ENCODE measurements around the gene ATPAF1. TPM values are rescaled to one million over a fixed set of nuclear protein-coding genes. Genes with fewer than 3 reads are reported as not detected.

The ATPAF1 gene
- total RNA-seq, 1 donor from 2014 or later, result 29.2 TPM

DNA sequence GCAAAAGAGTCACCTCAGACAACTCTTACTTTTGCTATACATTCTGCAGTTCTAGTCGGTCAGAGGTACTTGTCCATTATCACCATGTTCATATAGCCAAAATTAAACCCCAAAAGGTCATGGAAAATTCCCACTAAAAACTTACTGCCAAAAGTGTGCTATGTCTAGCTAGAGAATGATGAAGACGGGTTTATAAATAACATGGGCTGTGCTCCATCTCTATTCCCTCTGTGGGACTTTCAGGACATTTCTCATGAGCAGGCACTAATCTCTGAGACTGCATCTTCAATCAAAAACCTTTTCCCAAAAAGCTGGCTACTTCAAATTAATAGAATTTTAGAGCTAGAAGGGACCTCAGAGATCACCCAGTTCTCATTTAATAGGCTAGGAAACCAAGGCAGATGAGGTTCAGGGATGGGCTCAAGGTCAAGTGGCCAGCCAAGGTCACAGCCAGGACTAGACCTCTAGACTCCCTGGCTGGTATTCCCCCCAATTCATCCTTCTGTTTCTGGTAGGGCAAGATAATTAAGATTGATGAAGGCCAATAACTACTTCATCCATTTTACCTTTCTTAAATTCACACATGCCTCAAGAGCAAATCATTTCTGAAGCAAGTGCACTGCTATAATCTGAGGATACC is 30.6 kb downstream of the ATPAF1 start:
- DNase-seq (ENCODE audit: low read depth), result no peak
- Histone ChIP-seq H3K4me3 (ENCODE audit: low read depth, low read length) (no peak overlapping the region), H3K27me3 (ENCODE audit: control insufficient read depth, insufficient read depth, low read length) (no peaks in the 10 kb centered on the region), H3K36me3 (ENCODE audit: control insufficient read depth, insufficient read depth, low read length) (peaks cover 10% of the 10 kb centered on the region)
- no peak for FAIRE-seq
- TF ChIP-seq, protein P1, sequence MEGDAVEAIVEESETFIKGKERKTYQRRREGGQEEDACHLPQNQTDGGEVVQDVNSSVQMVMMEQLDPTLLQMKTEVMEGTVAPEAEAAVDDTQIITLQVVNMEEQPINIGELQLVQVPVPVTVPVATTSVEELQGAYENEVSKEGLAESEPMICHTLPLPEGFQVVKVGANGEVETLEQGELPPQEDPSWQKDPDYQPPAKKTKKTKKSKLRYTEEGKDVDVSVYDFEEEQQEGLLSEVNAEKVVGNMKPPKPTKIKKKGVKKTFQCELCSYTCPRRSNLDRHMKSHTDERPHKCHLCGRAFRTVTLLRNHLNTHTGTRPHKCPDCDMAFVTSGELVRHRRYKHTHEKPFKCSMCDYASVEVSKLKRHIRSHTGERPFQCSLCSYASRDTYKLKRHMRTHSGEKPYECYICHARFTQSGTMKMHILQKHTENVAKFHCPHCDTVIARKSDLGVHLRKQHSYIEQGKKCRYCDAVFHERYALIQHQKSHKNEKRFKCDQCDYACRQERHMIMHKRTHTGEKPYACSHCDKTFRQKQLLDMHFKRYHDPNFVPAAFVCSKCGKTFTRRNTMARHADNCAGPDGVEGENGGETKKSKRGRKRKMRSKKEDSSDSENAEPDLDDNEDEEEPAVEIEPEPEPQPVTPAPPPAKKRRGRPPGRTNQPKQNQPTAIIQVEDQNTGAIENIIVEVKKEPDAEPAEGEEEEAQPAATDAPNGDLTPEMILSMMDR (IDR thresholded peaks at IDR 0.05; ENCODE audit: insufficient read depth, low read length, severe bottlenecking), result no peak

DNA sequence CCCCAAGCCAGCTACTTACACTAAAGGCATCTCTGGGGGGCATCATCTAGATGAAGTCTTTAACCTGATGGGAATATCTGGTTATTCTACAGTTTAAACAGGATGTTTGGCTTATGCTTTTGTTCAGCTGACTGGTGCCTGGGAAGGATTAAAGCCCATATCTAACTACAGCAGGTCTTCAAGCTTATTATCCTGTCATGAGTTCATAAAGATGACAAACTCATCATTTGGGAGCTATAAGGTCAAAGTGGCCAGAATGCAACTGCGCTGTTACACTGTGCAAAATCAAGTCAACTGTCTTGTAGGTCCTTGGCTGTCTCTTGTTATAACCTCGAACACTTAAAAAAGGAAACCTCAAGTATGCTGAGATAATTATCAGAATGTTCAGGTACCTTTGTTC is 33.0 kb downstream of the ATPAF1 start:
- H3K4me3 ChIP-seq (ENCODE audit: low read depth, low read length), result no peak overlapping the region
- H3K27me3 ChIP-seq (ENCODE audit: control insufficient read depth, insufficient read depth, low read length), result no peaks in the 10 kb centered on the region
- TF ChIP-seq, protein P1 (IDR thresholded peaks at IDR 0.05; ENCODE audit: insufficient read depth, low read length, severe bottlenecking), result no peak
- DNase-seq (ENCODE audit: low read depth) (no peak), FAIRE-seq (peak; percentile 40)
- peaks cover 10% of the 10 kb centered on the region for H3K36me3 ChIP-seq (ENCODE audit: control insufficient read depth, insufficient read depth, low read length)

DNA sequence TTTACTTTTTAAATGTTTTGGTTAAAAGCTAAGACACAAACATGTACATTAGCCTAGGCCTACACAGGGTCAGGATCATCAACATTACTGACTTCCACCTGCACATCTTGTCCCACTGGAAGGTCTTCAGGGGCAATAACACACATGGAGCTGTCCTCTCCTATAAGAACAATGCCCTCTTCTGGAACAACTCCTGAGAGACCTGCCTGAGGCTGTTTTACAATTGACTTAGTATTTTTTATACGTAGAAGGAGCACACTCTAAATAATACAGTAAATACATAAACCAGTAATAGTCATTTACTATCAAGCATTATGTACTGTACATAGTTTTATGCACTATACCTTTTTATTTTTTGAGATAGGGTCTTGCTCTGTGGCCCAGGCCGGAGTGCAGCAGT is 37.4 kb downstream of the ATPAF1 start:
- Histone ChIP-seq H3K27me3 (ENCODE audit: control insufficient read depth, insufficient read depth, low read length) (no peaks in the 10 kb centered on the region), H3K36me3 (ENCODE audit: control insufficient read depth, insufficient read depth, low read length) (peaks cover 9% of the 10 kb centered on the region), H3K4me3 (ENCODE audit: low read depth, low read length) (no peak overlapping the region)
- DNase-seq (ENCODE audit: low read depth) (no peak), FAIRE-seq (no peak)
- TF ChIP-seq, protein P1 (IDR thresholded peaks at IDR 0.05; ENCODE audit: insufficient read depth, low read length, severe bottlenecking), result no peak

GRCh38 chr1:46623743-46624644 is 44.2 kb downstream of the ATPAF1 start:
- no peak overlapping the region for H3K4me3 ChIP-seq (ENCODE audit: low read depth, low read length)
- no peaks in the 10 kb centered on the region for H3K36me3 ChIP-seq (ENCODE audit: control insufficient read depth, insufficient read depth, low read length)
- DNase-seq (ENCODE audit: low read depth) (no peak), FAIRE-seq (no peak)
- H3K27me3 ChIP-seq (ENCODE audit: control insufficient read depth, insufficient read depth, low read length), result no peaks in the 10 kb centered on the region
- TF ChIP-seq, protein P1 (IDR thresholded peaks at IDR 0.05; ENCODE audit: insufficient read depth, low read length, severe bottlenecking), result no peak

- Histone ChIP-seq H3K27me3 (ENCODE audit: control insufficient read depth, insufficient read depth, low read length) (no peaks in the 10 kb centered on the region), H3K4me3 (ENCODE audit: low read depth, low read length) (no peak overlapping the region), H3K36me3 (ENCODE audit: control insufficient read depth, insufficient read depth, low read length) (no peaks in the 10 kb centered on the region)
- TF ChIP-seq, protein P1 (IDR thresholded peaks at IDR 0.05; ENCODE audit: insufficient read depth, low read length, severe bottlenecking), result peak; percentile 77
- no peak for FAIRE-seq
- DNase-seq (ENCODE audit: low read depth), result peak; percentile 48
These were observed 45.8 kb downstream of the ATPAF1 start for GRCh38 chr1:46622344-46622743.
